Stomach smooth muscle (tissue), 2 donors: ENCODE data around the gene RND2.
"Not testable (repeated sequence)": the region's sequence is repeated elsewhere in the genome, so short reads cannot be mapped to it uniquely, and the experiment has no call there.

Source experiments
- H3K27ac ChIP-seq: one replicate; pipeline ENCODE4 v1.7.0; 2013; ENCODE audit warnings: mild to moderate bottlenecking, low read length, inconsistent platforms
- H3K27me3 ChIP-seq, 2 donors: one replicate each; pipeline ENCODE4 v1.7.0; 2013; ENCODE audit warnings: low read length in 2 of 2; ENCODE audit not compliant: insufficient read depth in 2 of 2, control insufficient read depth in 1 of 2
- H3K36me3 ChIP-seq, 2 donors: one replicate each; pipeline ENCODE4 v1.7.0; 2013; ENCODE audit warnings: low read length in 2 of 2; ENCODE audit not compliant: control insufficient read depth in 2 of 2, insufficient read depth in 2 of 2
- H3K4me1 ChIP-seq: one replicate; pipeline ENCODE4 v1.7.0; 2013; ENCODE audit warnings: low read length; ENCODE audit not compliant: control insufficient read depth, insufficient read depth
- H3K4me3 ChIP-seq, 2 donors: one replicate each; pipeline ENCODE4 v1.7.0; 2013; ENCODE audit warnings: low read length in 2 of 2
- H3K9ac ChIP-seq, 2 donors: one replicate each; pipeline ENCODE4 v1.7.0; 2013; ENCODE audit warnings: low read length in 2 of 2, mild to moderate bottlenecking in 1 of 2
- H3K9me3 ChIP-seq, 2 donors: one replicate each; pipeline ENCODE4 v1.7.0; 2013; ENCODE audit warnings: low read length in 2 of 2; ENCODE audit not compliant: control insufficient read depth in 2 of 2
- donor health status: healthy.
- donor health status: Pancreatic carcinoma.

The RND2 gene, protein sequence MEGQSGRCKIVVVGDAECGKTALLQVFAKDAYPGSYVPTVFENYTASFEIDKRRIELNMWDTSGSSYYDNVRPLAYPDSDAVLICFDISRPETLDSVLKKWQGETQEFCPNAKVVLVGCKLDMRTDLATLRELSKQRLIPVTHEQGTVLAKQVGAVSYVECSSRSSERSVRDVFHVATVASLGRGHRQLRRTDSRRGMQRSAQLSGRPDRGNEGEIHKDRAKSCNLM

GRCh38 chr17:43024407-43025289 lies at the start of gene RND2:
RND2 (plus strand) TSS chr17:43025231; CDS start chr17:43025348, 117 bp downstream.
- Histone ChIP-seq H3K36me3 (no peaks in the 10 kb centered on the region), H3K27ac (peak within 1 kb of the TSS; percentile 69), H3K4me1 (peaks cover 24% of the 10 kb centered on the region), H3K27me3 (no peaks in the 10 kb centered on the region), H3K4me3 (peak within 1 kb of the TSS; percentile 83 to 84), H3K9me3 (no peaks in the 10 kb centered on the region), H3K9ac (peak within 1 kb of the TSS; percentile 86)

DNA sequence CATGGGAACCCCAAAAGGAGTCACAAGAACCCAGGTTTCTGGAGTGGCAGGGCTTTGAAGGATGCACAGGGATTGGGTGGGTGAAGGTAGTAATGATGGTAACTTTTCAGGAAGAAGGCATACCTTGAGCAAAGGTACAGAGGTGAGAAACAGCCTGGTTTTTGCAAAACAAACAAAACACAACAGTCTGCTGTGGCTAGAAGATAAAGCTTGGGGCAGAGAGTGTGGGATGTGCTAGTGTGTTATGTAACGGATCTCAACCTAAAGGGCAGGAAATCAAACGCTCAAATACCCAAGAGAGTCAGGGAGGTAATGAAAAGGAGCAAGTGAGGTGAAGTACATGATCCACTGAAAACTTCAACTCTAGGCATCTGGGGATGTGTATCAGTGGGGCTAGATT lies 49.8 kb upstream of the RND2 start:
- Histone ChIP-seq H3K27me3 (no peaks in the 10 kb centered on the region), H3K4me1 (peaks cover 14% of the 10 kb centered on the region), H3K36me3 (no peaks in the 10 kb centered on the region), H3K9me3 (no peaks in the 10 kb centered on the region), H3K27ac (no peak overlapping the region), H3K4me3 (no peak overlapping the region), H3K9ac (no peak overlapping the region)

DNA sequence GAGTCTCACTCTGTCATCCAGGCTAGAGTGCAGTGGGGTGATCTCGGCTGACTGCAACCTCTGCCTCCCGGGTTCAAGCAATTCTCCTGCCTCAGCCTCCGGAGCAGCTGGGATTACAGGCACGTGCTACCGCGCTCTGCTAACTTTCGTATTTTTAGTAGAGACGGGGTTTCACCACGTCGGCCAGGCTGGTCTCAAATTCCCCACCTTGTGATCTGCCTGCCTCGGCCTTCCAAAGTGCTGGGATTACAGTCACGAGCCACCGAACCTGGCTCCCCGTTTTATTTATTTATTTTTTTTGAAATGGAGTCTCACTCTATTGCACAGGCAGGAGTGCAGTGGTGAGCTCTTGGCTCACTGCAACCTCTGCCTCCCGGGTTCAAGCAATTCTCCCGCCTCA lies 49.3 kb upstream of the RND2 start:
- not testable (repeated sequence) for H3K9me3 ChIP-seq, H3K4me3 ChIP-seq, H3K9ac ChIP-seq, H3K27me3 ChIP-seq, H3K36me3 ChIP-seq, H3K27ac ChIP-seq
- H3K4me1 ChIP-seq = peaks cover 15% of the 10 kb centered on the region

GRCh38 chr17:42979511-42980273 lies 45.3 kb upstream of the RND2 start, which contains the start of gene PTGES3L:
PTGES3L (minus strand) TSS chr17:42980080; CDS start chr17:42980053, 27 bp downstream.
- H3K4me1 ChIP-seq = peaks cover 30% of the 10 kb centered on the region
- no peaks in the 10 kb centered on the region for H3K9me3 ChIP-seq
- peaks cover 0 to 2% of the 10 kb centered on the region in 2 donors for H3K36me3 ChIP-seq
- H3K4me3 ChIP-seq = peak within 1 kb of the TSS; percentile 90 to 97
- H3K9ac ChIP-seq = peak within 1 kb of the TSS; percentile 78 to 83
- no peaks in the 10 kb centered on the region for H3K27me3 ChIP-seq
- peak within 1 kb of the TSS; percentile 86 for H3K27ac ChIP-seq

- H3K9ac ChIP-seq = peak within 1 kb of the TSS; percentile 78 to 83
- no peaks in the 10 kb centered on the region for H3K9me3 ChIP-seq
- H3K36me3 ChIP-seq = peaks cover 0 to 2% of the 10 kb centered on the region in 2 donors
- H3K27me3 ChIP-seq = no peaks in the 10 kb centered on the region
- H3K4me3 ChIP-seq = peak within 1 kb of the TSS; percentile 90 to 97
- H3K4me1 ChIP-seq = peaks cover 30% of the 10 kb centered on the region
- H3K27ac ChIP-seq = peak within 1 kb of the TSS; percentile 86
Measured at GRCh38 chr17:42980274-42980765, 44.7 kb upstream of the RND2 start, which contains the start of gene RUNDC1. RUNDC1 (plus strand) TSS chr17:42980565; CDS start chr17:42980577, 12 bp downstream.

- Histone ChIP-seq H3K9ac (peak overlapping the region; percentile 72 to 83), H3K27me3 (no peaks in the 10 kb centered on the region), H3K4me3 (peak overlapping the region; percentile 90 to 97), H3K4me1 (peaks cover 30% of the 10 kb centered on the region), H3K36me3 (peaks cover 0 to 4% of the 10 kb centered on the region in 2 donors), H3K27ac (peak overlapping the region; percentile 86), H3K9me3 (no peaks in the 10 kb centered on the region)
Measured at GRCh38 chr17:42980766-42981397, 44.1 kb upstream of the RND2 start.

DNA sequence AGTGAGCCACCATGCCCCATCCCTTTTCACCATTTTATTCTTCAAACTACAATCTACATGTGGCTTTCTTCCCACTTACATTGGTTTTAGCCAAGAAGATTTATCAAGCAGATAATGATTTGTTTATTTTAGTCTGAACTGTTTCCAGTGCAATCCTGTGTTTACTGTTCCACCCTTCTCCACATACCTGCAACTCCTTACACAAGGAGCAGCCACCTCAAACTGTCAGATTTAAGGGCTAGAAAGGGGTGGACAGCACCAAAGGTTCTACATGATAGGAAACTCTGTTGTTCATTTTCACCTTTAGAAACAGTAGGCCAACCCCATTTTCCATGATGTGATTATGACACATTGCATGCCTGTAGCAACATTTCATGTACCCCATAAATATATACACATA lies 42.8 kb upstream of the RND2 start:
- H3K36me3 ChIP-seq = peaks cover 5 to 9% of the 10 kb centered on the region in 2 donors
- no peak overlapping the region for H3K4me3 ChIP-seq
- no peak overlapping the region for H3K9ac ChIP-seq
- H3K9me3 ChIP-seq = no peaks in the 10 kb centered on the region
- H3K4me1 ChIP-seq = peaks cover 30% of the 10 kb centered on the region
- no peak overlapping the region for H3K27ac ChIP-seq
- no peaks in the 10 kb centered on the region for H3K27me3 ChIP-seq

DNA sequence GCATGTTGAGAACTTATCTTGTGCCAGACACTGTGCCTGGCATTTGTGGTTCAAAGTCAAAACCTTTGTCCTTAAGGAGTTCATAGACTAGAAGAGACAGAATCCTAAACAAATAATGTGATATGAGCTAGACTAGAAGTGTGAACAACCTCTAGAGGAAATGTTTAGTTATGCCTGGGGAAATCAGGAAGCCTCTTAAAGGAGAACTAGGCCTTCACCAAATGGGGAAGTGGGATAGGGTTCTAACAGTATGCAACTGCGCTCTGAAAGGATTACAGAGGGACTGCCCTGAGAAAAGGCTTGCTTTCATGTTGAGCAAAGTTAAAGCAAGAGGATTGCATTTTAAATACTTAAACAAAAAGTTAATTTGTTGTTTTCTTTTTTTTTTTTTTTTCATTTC lies 39.8 kb upstream of the RND2 start:
- Histone ChIP-seq H3K27me3 (no peaks in the 10 kb centered on the region), H3K4me1 (peaks cover 16% of the 10 kb centered on the region), H3K9me3 (no peaks in the 10 kb centered on the region), H3K36me3 (peaks cover 26 to 29% of the 10 kb centered on the region in 2 donors), H3K9ac (no peak overlapping the region), H3K4me3 (no peak overlapping the region), H3K27ac (no peak overlapping the region)

DNA sequence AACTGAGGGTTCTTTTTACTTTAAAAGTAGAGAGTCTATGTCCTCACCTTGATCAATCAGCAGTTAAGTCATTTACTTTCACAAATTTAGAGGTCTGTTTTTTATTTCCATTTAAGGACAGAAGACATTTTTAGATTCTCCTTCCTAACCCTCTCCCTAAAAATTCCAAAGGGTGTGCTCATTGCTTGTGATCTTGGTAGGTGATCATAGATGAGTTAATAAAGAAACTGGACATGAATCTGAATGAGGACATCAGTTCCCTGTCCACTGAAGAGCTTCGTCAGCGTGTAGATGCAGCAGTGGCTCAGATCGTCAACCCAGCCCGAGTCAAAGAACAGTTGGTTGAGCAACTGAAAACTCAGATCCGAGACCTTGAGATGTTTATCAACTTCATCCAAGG lies 35.9 kb upstream of the RND2 start:
- no peak overlapping the region for H3K9ac ChIP-seq
- no peaks in the 10 kb centered on the region for H3K4me1 ChIP-seq
- no peaks in the 10 kb centered on the region for H3K9me3 ChIP-seq
- no peak overlapping the region for H3K4me3 ChIP-seq
- peaks cover 42 to 48% of the 10 kb centered on the region in 2 donors for H3K36me3 ChIP-seq
- no peaks in the 10 kb centered on the region for H3K27me3 ChIP-seq
- no peak overlapping the region for H3K27ac ChIP-seq
